ENCODE measurements around the gene LAD1. TPM values are rescaled to one million over a fixed set of nuclear protein-coding genes. Genes with fewer than 3 reads are reported as not detected.

The LAD1 gene
- total and polyA plus RNA-seq, 2 of the 13 experiments (the other 11 are each of a cell fraction or from before 2014, with no cell fraction given), result 10.8 to 65.6 TPM

DNA sequence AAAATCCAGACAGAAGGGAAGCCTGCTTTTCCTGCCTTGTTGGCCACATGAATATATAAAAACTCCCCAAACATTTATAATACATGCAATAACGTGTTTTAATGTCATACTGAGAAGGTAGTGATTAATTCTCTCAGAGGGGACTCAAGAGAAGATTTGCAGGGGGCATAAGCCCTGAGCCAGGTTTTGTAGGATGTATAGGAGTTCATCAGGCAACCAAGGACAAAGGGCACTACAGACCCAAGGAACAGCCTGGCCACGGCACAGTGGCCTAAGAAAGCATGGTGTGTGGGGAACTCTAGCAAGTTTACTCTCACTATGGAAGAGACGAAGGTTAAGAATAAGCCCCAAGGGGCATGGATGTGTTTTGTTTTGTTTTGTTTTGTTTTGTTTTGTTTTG lies 37.8 kb upstream of the LAD1 start:
- Histone ChIP-seq H3K27me3 (ENCODE audit: control insufficient read depth in 1 of 2, insufficient read depth in 2 of 2, low read length in 2 of 2) (no peaks in the 10 kb centered on the region), H3K9ac (ENCODE audit: insufficient read depth, low read depth, low read length) (no peak overlapping the region), H3K79me2 (ENCODE audit: insufficient read depth, low read length) (no peaks in the 10 kb centered on the region), H3K4me1 (ENCODE audit: insufficient read depth, low read length) (peaks cover 8% of the 10 kb centered on the region; the same call in 1 of the 2 replicates), H3K4me3 (replicated peaks in 1 of 3; ENCODE audit: insufficient read depth in 1 of 3, low read depth in 2 of 3, low read length in 3 of 3) (no peak overlapping the region), H3K36me3 (replicated peaks in 1 of 2; ENCODE audit: control insufficient read depth in 1 of 2, insufficient read depth in 2 of 2, low read length in 2 of 2) (no peaks in the 10 kb centered on the region), H3K9me3 (ENCODE audit: low read length) (no peaks in the 10 kb centered on the region), H3K4me2 (ENCODE audit: low read depth, low read length) (no peak overlapping the region), H4K20me1 (ENCODE audit: insufficient read depth, low read length) (no peaks in the 10 kb centered on the region), H3K27ac (ENCODE audit: extremely low read length, insufficient read depth, low read length) (no peak overlapping the region), H2AFZ (ENCODE audit: low read length) (no peak overlapping the region)
- in situ Hi-C loops (cut with HindIII; ENCODE audit: extremely low pct_ligation_motif_present, low pct_unique_long_range_greater_than_20kb) (no loop called here), intact Hi-C loops (cut with micrococcal nuclease; ENCODE audit: unreplicated experiment) (loop anchor here (1.0 kb wide), 1 partner anchor 76 kb away; no protein-coding TSS in a partner anchor)
- POLR2A ChIA-PET, result interaction anchor here (1.8 kb wide), 1 partner anchor 32 kb away, joined by 7 read pairs; no protein-coding TSS in a partner anchor
- DNase-seq (ENCODE audit: low spot score) (no peak), FAIRE-seq (no peak), ATAC-seq (no peak)
- BruUV-seq (replicated peaks), result no TSS peak
- 17% methylated on average over 3 of the region's 3 CpGs for WGBS (ENCODE audit: low lambda C conversion rate)
- CTCF ChIA-PET (ENCODE audit: low intra/inter-chr PET ratio, low total read pairs), result interaction anchor here (1.2 to 2.3 kb wide), 2 partner anchors 45 to 76 kb away, joined by 3 to 12 read pairs; no protein-coding TSS in a partner anchor
- no peak for TF ChIP-seq SMAD1 (CRISPR knock-in tag; IDR thresholded peaks at IDR 0.05; ENCODE audit: borderline replicate concordance, low read depth)

DNA sequence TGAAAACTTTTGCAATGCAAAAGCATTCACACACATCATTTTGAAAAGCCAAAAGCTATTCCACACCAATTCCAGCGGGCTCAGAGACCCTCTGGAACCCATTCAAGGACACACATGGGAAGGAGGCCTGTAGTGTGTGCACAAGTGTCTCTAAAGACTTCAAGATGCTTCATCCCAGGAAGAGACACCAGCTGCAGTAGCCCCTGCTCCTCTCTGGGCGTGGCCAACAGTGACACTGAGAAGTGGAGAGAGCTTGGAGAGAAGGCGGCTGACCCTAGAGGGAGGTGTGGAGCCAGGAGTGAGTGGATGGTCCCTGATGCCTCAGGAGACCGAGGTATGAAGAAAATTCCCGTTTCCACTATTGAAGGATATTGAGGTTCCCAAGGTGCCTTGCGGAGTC lies 37.3 kb upstream of the LAD1 start:
- no peaks in the 10 kb centered on the region for H4K20me1 ChIP-seq (ENCODE audit: insufficient read depth, low read length)
- peak; percentile 94 for ATAC-seq
- no peaks in the 10 kb centered on the region for H3K79me2 ChIP-seq (ENCODE audit: insufficient read depth, low read length)
- no peak overlapping the region for H3K4me3 ChIP-seq (replicated peaks in 1 of 3; ENCODE audit: insufficient read depth in 1 of 3, low read depth in 2 of 3, low read length in 3 of 3)
- in situ Hi-C loops (cut with HindIII; ENCODE audit: extremely low pct_ligation_motif_present, low pct_unique_long_range_greater_than_20kb) (no loop called here), intact Hi-C loops (cut with micrococcal nuclease; ENCODE audit: unreplicated experiment) (loop anchor here (1.0 kb wide), 1 partner anchor 77 kb away; no protein-coding TSS in a partner anchor)
- ChIA-PET POLR2A (interaction anchor here (1.8 kb wide), 1 partner anchor 32 kb away, joined by 7 read pairs; no protein-coding TSS in a partner anchor), CTCF (ENCODE audit: low intra/inter-chr PET ratio, low total read pairs) (interaction anchor here (1.2 to 2.3 kb wide), 2 partner anchors 45 to 76 kb away, joined by 3 to 12 read pairs; no protein-coding TSS in a partner anchor)
- no peak overlapping the region for H3K4me2 ChIP-seq (ENCODE audit: low read depth, low read length)
- peaks cover 8% of the 10 kb centered on the region; the same call in 1 of the 2 replicates for H3K4me1 ChIP-seq (ENCODE audit: insufficient read depth, low read length)
- no peak overlapping the region for H2AFZ ChIP-seq (ENCODE audit: low read length)
- no peaks in the 10 kb centered on the region for H3K9me3 ChIP-seq (ENCODE audit: low read length)
- peak; percentile 36 for DNase-seq (ENCODE audit: low spot score)
- no peak for TF ChIP-seq PAX8 (CRISPR knock-in tag; IDR thresholded peaks at IDR 0.05; ENCODE audit: borderline replicate concordance)
- TF ChIP-seq, protein P1, sequence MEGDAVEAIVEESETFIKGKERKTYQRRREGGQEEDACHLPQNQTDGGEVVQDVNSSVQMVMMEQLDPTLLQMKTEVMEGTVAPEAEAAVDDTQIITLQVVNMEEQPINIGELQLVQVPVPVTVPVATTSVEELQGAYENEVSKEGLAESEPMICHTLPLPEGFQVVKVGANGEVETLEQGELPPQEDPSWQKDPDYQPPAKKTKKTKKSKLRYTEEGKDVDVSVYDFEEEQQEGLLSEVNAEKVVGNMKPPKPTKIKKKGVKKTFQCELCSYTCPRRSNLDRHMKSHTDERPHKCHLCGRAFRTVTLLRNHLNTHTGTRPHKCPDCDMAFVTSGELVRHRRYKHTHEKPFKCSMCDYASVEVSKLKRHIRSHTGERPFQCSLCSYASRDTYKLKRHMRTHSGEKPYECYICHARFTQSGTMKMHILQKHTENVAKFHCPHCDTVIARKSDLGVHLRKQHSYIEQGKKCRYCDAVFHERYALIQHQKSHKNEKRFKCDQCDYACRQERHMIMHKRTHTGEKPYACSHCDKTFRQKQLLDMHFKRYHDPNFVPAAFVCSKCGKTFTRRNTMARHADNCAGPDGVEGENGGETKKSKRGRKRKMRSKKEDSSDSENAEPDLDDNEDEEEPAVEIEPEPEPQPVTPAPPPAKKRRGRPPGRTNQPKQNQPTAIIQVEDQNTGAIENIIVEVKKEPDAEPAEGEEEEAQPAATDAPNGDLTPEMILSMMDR (CRISPR knock-in tag; IDR thresholded peaks at IDR 0.05), result peak; percentile 42; the same call in 1 of the 2 replicates
- H3K27ac ChIP-seq (ENCODE audit: extremely low read length, insufficient read depth, low read length), result no peak overlapping the region
- 0 out of 5 replicates have a peak, but pooled peaks cover 0 to 4% of the 10 kb centered on the region in 2 experiments for H3K27me3 ChIP-seq (ENCODE audit: control insufficient read depth in 1 of 2, insufficient read depth in 2 of 2, low read length in 2 of 2)
- FAIRE-seq, result no peak
- H3K9ac ChIP-seq (ENCODE audit: insufficient read depth, low read depth, low read length), result no peak overlapping the region
- no TSS peak for BruUV-seq (replicated peaks)
- no peaks in the 10 kb centered on the region for H3K36me3 ChIP-seq (replicated peaks in 1 of 2; ENCODE audit: control insufficient read depth in 1 of 2, insufficient read depth in 2 of 2, low read length in 2 of 2)
- 30% methylated on average over 3 of the region's 6 CpGs for WGBS (ENCODE audit: low lambda C conversion rate)

Measured in HepG2 (cell line).